Activated CD8-positive, alpha-beta memory T cell treated with anti-CD3 and anti-CD28 coated beads, Interleukin-2, amount 50 U/mL, for 4 hours (primary cell): Measurements from ENCODE around the gene IL18R1.

Experiments
- DNase-seq: peaks from one replicate; pipeline ENCODE4 v3.0.0-alpha.2; 2020

IL18R1 gene, protein sequence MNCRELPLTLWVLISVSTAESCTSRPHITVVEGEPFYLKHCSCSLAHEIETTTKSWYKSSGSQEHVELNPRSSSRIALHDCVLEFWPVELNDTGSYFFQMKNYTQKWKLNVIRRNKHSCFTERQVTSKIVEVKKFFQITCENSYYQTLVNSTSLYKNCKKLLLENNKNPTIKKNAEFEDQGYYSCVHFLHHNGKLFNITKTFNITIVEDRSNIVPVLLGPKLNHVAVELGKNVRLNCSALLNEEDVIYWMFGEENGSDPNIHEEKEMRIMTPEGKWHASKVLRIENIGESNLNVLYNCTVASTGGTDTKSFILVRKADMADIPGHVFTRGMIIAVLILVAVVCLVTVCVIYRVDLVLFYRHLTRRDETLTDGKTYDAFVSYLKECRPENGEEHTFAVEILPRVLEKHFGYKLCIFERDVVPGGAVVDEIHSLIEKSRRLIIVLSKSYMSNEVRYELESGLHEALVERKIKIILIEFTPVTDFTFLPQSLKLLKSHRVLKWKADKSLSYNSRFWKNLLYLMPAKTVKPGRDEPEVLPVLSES

DNA sequence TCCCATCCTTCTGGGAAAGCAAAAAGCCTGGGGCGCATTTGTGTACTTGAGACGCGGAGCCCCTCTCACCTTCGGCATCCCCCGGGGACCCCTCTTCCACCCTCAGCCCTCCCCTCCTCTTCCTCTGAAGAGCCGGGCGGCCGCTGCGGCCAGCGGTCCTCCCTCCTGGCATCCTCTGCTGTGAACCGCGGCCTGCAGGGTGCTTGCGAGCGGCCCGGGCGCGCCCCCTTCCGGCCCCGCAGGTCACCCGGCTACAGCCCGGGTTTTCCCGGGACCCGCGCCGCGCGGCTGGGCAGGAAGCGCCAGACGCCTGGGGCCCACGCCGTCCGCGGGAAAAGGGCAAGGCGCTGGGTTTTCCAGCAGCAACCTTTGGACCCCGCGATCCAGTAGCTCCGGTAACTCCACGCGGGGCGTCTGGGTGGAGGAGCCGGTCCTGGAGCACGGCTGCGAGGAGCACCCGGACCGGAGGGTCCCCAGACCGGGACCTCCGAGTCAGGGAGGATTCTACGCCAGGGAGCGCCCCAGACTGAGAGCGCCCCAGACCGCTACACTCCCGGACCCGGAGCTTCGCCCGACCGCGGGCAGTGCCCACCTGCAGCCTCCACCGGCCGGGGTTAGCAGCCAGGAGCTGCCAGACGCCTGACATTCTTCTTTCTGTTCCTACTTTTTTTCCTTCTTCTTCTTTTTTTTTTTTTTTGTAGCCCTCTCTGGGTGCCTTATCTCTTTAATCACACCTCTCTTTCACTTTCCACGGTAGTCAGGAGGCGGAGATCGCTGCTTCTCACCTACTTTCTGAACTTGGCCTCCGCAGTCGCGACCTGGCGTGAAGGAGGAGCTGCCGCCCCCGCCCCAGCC lies at the start of gene IL18R1:
Gene IL18R1 (plus strand): TSS at position 271 of the 855 bp plus-strand sequence. CDS start 6,865 bp downstream, outside the sequence.
- DNase-seq: peak; percentile 70

DNA sequence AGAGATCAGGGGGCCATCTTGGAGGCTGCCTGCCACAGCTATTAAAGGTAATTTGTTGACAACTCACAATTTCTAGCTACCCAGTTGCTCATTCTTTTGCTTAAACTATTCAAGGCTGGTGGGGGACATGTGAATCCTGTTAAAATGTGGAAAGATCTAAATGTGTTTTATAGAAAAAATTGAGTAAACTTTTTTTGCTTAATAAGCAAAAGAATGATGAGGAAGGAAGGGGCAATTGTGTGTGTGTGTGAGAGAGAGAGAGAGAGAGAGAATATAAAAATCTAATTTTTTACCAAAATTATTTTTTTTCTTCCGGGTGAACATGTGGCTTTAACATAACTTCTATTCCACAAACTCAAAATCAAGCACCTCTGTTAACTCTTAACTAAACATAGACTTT lies 49.5 kb upstream of the IL18R1 start:
- DNase-seq: no peak

DNA sequence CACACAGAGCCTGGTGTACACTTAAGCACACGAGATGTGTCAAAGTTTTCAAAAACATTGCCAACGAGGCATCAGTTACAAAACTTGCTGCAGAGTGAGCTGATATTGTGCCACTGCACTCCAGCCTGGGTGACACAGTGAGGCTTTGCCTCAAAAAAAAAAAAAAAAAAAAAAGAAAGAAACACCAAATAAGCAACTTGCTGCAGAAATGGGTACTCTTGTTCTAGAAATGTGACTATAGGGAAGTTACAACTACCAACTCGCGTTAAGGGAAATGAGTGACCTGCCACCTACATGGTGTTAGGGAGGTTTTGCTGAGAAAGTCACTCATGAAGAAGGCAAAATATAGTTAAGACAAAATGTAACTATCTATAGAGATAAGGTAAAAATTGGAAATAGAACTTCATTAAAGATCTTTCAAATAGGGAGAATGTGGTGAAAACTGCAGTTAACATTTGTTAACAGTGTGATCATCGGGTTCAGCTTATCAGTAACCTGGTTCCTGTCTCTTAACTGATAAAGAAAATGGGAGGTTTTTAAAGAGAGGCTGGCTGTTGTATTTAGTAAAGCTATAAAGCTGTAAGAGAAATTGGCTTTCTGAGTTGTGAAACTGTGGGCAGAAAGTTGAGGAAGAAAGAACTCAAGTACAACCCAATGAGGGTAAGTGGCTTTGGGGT lies 44.5 kb upstream of the IL18R1 start, which contains the start of gene IL1RL1:
Gene IL1RL1 (plus strand): TSS at position 600 of the 677 bp plus-strand sequence. CDS start 26,702 bp downstream, outside the sequence.
- no peak for DNase-seq

DNA sequence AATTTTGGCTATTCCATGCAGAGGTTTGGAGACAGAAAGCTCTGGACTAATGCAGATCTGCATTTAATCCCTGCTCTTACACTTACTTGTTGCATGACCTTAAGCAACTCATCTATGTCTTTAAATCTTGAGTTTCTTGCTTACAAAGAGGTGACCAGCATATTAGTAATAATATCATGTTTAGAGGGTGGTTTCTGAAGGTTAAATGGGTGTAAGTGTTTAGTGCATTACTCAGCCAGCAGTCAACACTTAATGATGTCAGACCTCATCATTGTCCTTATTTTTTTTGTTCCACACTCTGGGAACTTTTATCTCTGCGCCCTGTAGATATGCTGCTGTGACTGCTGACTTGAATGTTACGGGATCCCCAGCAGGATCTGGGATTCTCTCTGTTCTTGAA lies 42.6 kb upstream of the IL18R1 start:
- no peak for DNase-seq

DNA sequence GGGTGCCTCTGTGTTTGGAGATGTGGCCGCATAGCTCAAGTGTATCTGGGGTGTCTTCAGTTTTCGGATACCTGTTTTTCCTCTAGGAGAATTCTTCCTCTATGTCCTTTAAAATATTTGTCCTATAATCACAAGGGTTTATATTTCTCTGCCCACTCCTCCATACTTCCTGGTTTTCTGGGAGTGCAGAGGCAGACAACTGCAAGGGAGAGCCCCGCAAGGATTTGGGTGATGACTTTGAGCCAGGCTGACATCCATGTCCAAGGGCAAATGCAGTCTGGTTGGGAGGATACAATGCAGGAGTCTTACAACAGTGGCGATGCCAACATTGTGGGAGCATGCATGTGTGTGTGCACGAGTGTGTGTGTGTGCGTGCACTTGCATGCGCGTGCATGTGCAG lies 42.1 kb upstream of the IL18R1 start:
- no peak for DNase-seq

DNA sequence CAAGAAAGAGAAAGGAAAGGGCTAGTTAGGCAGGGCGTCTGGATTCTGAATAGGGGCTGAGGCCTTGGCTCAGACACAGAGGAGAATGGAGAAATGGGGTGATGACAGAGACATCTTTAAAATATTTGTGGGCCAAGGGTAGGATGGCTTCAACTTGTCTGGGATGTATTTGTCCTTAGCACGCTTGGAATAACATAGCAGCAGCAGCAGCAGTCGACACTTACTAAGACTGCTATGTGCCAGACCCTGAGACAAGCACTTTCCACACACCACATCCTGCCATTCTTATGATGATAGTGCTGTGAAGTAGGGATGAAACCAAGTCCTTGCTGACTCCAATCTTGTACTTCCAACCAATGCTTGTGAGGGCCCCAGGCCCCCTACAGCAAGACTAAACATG lies 41.6 kb upstream of the IL18R1 start:
- no peak for DNase-seq

DNA sequence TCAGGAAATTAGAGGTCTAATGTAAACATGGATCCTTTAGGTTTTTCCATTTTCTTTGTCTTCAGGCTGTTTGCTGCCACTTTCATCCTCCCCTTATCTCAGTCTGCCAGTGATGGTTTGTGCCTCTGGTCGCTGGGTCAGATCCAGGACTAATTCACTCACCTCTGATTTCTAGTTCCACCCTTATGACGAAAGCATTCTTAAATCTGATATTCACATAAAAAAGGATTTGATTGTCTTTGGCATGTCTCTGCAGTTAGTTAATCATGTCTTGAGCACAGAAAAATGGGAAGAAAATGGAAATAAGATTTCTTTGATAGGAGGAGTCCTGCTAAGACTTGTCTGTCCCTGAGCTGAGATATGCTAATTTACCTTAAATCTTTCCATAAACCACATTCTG lies 39.7 kb upstream of the IL18R1 start:
- DNase-seq: no peak

DNA sequence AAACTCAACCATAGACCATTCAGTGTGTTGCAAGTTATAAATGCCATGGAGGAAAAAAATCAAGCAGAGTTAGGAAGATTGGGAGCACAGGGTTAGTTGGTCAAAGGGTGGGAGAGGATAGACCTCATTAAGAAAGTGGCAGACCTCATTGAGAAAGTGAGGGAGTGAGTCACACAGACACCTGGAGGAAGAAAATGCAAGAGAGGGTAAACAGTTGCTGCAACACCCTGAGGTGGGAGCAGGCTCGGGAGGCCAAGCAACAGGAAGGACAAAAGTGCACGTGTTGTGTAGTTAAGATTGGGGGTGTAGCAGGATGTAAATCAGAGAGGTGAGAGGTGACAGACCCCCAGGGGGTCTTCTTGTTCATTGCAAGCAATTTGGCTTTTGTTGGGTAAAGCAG lies 37.9 kb upstream of the IL18R1 start:
- DNase-seq: no peak

DNA sequence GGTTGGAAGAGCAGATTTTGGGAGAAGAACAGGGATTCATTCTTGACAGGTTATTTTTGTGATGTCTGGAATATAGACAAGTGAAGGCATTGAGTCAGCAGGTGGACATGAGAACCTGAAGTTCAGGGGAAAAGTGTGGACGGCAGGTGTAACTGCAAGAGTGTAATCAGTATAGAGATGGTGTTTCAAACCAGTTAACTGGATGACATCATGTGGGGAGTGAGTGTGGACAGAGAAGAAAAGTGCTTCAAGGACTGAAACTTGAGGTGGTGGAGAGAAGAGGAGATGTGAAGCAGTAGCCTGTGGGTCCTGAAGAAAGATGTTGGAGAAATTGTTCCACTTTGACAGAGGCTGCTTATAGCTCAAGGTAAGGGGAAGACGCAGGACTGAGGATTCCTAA lies 37.2 kb upstream of the IL18R1 start:
- no peak for DNase-seq

DNA sequence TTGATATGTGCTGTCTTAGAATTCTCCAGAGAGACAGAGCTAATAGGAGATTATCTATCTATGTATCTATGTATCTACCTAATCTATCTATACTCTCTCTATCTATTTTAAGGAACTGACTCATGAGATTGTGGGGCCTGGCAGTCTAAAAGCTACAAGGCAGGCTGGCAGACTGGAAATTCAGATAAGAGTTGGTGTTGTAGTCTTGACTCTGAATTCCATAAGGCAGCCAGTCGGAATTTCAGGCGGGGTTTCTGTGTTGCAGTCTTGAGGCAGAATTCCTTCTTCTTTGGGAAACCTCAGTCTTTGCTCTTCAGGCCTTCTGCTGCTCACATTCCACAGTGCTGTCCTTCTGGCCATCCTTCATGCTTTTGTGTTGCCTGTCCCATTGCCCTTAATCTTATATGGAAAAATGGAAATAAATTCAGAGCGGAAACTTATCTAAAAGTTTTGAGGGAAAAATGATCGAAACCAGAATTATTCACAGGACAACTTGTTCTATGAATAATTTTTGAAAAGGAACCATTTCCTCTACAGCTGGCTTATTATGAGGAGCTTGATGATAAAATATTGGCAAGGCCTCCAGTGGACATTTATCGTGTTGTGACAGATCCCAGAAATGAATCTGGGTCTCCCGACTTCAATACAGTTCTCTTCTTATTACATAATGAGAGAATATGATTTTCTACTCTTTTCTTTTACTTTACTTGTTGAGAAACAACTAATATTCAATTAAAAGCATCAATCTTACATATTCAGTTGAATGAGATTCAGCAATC lies 33.5 kb upstream of the IL18R1 start:
- DNase-seq: no peak

DNA sequence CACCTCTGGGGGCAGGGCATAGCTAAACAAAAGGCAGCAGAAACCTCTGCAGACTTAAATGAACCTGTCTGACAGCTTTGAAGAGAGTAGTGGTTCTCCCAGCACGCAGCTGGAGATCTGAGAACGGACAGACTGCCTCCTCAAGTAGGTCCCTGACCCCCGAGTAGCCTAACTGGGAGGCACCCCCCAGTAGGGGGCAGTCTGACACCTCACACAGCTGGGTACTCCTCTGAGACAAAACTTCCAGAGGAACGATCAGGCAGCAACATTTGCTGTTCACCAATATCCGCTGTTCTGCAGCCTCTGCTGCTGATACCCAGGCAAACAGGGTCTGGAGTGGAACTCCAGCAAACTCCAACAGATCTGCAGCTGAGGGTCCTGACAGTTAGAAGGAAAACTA lies 30.7 kb upstream of the IL18R1 start:
- DNase-seq: peak; percentile 18

DNA sequence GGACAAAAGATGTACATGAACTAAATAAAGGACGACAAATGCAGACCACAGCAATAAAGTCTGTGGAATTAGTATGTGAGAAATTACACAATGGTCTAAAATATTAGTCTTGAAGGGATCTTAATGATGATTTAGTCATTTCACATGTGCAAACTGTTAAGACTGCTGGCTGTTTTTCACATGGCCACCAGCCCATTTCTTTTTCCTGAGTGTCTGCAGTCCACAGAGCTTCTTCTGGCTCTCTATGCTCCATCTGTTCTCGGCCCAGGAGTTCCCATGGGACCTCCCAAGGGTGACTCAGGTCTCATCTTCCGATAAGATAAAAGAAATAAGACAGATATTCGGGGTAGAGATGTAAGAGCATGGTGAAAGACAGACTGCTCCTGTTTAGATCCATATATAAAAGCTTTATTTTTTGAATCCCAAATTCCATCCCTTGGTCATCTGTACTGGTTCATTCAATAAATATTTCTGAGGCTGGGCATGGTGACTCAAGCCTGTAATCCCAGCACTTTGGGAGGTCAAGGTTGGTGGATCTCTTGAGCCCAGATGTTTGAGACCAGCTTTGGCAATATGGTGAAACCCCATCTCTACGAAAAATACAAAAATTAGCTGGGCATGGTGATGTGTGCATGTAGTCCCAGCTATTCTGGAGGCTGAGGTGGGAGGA lies 24.1 kb upstream of the IL18R1 start:
- DNase-seq: no peak

DNA sequence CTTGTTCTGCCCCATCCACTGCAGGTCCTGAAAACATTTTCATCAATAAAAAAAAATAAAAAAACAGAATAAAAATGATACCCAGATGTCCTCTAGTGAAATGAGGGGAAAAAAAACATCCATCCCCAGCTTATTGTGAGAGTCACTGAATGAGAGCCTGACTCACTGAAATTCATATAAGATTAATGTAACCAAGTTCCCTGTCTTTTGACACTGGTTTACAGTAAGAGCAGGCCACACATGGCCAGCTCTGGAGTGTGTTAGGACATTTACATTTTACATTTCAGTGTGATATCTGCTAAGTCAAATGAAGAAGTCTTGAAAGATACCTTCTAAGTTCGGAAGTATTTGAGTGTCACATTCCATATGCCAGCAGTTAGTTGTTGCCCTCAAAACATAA lies 21.1 kb upstream of the IL18R1 start:
- no peak for DNase-seq

DNA sequence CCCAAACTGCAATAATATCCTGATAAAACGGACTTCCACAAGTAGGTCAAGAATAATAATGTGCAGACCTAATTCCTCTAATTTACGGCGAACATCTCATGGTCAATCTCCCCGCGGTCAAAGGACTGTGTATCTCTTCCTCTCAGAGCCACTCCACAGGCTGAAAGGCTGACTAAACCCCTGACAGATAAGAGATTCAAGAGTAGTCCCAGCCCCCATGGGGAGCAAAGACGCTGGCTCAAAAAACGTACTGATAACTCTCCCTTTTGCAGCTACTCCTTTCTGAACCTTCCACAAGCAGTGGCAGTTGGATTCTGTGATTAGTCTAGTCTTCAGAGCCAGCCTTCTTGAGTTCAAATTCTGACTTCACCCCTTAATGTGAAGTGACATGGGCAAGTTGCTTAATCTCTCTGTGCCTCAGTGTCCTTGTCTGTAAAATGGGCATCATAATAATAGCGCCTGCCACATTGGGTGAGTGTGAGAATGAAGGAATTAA lies 19.7 kb upstream of the IL18R1 start:
- DNase-seq: no peak

DNA sequence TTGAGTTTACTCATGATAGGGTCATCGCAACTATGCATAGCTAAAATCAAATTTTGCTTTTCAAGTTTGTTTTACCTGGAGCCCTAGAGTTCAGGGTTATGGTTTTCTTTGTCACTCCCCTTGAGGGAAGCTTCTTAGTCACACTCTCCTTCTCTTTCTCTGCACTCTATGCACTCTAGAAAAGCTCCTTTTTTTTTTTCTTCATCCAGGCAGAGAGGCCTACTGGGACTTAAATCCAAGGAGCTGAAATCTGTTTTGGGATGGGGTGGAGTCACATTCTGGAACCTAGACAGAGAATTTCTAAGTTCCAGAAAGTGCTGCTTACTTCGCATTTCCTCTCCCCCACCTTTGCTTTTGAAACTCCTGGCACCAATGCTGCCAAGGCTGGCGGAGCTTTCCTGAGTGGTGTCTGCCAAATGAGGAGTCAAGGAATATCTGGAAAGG lies 19.1 kb upstream of the IL18R1 start:
- DNase-seq: no peak

DNA sequence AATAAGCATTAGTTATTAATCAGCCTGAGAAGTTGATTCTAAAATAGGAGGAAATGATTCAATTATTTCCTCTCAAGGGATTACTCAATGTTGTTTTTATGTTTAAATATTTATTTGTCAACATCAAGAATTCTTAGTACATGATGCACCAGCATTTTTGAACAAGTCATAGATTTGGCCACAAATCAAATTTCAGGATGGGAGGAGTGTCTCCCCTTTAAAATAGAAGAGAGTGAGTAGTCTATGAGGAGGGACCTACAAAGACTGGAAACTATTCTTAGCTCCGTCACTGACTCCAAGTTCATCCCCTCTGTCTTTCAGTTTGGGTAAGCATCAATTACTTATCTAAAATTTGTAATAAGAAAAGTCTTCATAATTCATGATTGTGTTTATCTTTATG lies 18.6 kb upstream of the IL18R1 start:
- no peak for DNase-seq

DNA sequence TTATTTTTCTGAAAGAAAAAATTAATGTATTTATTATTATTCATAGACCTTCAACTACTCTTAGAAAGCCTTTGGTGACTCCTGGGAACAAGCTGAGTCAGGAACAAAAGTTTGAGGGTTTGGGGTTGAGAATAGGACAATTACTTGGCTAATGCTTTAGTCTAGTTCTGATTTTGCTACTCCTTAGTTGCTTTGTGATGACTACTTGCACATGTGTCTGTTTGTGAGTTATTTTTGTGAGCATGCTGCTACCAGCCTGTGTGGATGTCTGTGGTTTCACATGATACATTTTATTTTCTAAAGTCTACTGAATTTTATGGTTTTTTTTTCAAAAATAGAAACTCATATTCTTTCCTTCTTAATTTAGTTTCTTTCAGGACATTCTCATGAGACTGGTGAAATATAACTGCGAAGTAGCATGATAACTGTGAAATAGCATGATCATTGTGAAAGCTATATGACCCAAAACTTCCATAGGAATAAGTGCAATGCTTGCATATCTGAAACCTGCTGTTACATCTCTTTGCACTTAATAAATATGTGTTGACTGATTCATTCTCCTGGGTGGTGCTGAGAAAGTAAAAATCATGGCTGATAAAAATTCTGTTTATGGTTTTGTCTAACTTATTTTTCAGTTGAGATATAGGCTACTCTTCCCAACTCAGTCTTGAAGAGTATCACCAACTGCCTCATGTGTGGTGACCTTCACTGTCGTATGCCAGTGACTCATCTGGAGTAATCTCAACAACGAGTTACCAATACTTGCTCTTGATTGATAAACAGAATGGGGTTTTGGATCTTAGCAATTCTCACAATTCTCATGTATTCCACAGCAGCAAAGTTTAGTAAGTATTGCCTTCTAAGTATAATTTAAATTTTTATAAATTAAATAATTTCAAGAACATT lies 17.9 kb upstream of the IL18R1 start:
- no peak for DNase-seq

DNA sequence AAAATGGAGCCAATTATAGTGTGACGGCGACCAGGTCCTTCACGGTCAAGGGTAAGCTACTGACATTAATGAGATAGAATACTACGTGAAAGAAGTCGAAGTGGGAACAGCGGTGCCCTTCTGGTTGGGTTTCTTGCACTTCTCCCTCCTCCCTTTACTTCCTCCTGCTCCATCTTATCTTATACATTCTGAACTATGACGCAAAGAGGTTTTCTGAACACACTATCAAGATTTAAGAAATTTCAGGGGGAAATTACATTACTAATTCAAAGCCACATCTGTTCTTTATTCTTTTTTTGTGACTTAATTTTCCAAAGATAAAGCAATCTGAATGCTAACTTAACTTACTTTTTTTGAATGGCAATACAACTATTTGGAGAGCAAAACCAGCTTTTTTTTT lies 14.8 kb upstream of the IL18R1 start:
- no peak for DNase-seq

DNA sequence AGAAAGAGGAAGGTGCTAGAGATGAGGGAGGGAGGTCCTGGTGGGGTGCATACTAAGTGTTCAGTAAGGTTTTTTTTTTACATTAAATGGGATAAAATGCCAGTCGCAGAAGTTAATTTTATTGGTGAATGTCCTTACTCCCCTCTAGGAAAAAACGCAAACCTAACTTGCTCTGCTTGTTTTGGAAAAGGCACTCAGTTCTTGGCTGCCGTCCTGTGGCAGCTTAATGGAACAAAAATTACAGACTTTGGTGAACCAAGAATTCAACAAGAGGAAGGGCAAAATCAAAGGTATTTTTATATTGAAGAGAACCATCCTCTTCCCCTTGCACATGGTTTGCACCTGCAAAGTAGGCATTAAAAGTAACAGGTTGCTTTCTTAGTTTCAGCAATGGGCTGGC lies 12.7 kb upstream of the IL18R1 start:
- no peak for DNase-seq

DNA sequence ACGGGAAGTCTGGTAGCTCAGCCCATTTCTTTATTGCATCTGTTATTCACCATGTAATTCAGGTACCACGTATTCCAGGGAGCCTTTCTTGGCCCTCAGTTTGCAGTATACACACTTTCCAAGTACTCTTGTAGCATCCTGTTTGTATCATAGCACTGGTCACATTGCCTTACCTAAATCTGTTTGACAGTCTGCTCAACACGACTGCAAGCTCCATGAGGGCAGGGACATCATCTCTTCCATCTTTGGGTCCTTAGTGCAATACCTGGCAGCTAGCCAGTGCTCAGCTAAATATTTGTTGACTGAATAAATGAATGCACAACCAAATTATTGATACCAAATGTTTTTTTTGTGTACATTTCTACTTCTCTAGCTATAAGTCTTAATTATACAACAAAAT lies 11.2 kb upstream of the IL18R1 start:
- no peak for DNase-seq
